IMR-90 (cell line): ENCODE measurements around the gene AUTS2. TPM values are rescaled to one million over a fixed set of nuclear protein-coding genes. Genes with fewer than 3 reads are reported as not detected.

Source experiments
- ATAC-seq: fragments of 200-7000 bp; cut with Tn5 transposase; 2 replicates; pipeline ENCODE4 v1.9.1; 2020; ENCODE audit warnings: low read depth, mild to moderate bottlenecking, moderate library complexity
- BruUV-seq: library from RNA; stranded (reverse); fragments of 400-500 nt; replicated peaks from 2 replicates; lab custom pipeline; 2021; lab: Mats Ljungman, UMichigan
- CTCF ChIA-PET: fragments of 300-600 bp; formaldehyde crosslinking; extraction: SDS; loops from one replicate; lab custom pipeline; 2021; ENCODE audit warnings: antibody characterized with exemption; lab: Yijun Ruan, JAX
- POLR2A ChIA-PET: fragments of 300-600 bp; sonication (Branson Sonifier 250); formaldehyde crosslinking; loops from one replicate; lab custom pipeline; 2022; ENCODE audit warnings: antibody characterized with exemption; ENCODE audit not compliant: unreplicated experiment; lab: Charles Lee
- DNase-seq: peaks from one replicate; pipeline ENCODE4 v3.0.0; 2013
- H2AFZ ChIP-seq: replicated peaks from 2 replicates; pipeline ENCODE3; 2013; ENCODE audit warnings: low read length, mild to moderate bottlenecking; ENCODE audit not compliant: poor library complexity
- H2AK5ac ChIP-seq: 2 replicates; pipeline ENCODE4 v1.6.1; 2013; ENCODE audit warnings: low read depth, low read length, inconsistent platforms
- H2AK9ac ChIP-seq: replicated peaks from 2 replicates; pipeline ENCODE3; 2013; ENCODE audit warnings: mild to moderate bottlenecking, low read depth, low read length, moderate library complexity; ENCODE audit not compliant: poor library complexity
- H2BK120ac ChIP-seq: 2 replicates; pipeline ENCODE4 v1.6.1; 2013; ENCODE audit warnings: low read depth, low read length, inconsistent platforms
- H2BK15ac ChIP-seq: 3 replicates; pipeline ENCODE4 v1.6.1; 2013; ENCODE audit warnings: low read depth, low read length, inconsistent platforms
- H2BK20ac ChIP-seq: 2 replicates; pipeline ENCODE4 v1.6.1; 2013; ENCODE audit warnings: low read depth, mild to moderate bottlenecking, inconsistent platforms, low read length, moderate library complexity
- H2BK5ac ChIP-seq: 2 replicates; pipeline ENCODE4 v1.6.1; 2013; ENCODE audit warnings: mild to moderate bottlenecking, low read depth, low read length, inconsistent platforms; ENCODE audit not compliant: poor library complexity, severe bottlenecking
- H3K14ac ChIP-seq: replicated peaks from 2 replicates; pipeline ENCODE4 v1.6.1; 2013; ENCODE audit warnings: low read depth, low read length, inconsistent platforms
- H3K18ac ChIP-seq: 2 replicates; pipeline ENCODE4 v1.6.1; 2013; ENCODE audit warnings: low read depth, low read length, control low read depth
- H3K23ac ChIP-seq: 2 replicates; pipeline ENCODE4 v1.6.1; 2013; ENCODE audit warnings: low read depth, low read length, inconsistent platforms
- H3K27ac ChIP-seq: 2 replicates; pipeline ENCODE4 v1.5.1; 2013; ENCODE audit warnings: mild to moderate bottlenecking, control low read depth, low read length; ENCODE audit not compliant: insufficient read depth
- H3K27me3 ChIP-seq: 2 replicates; pipeline ENCODE4 v1.6.1; 2013; ENCODE audit warnings: low read length; ENCODE audit not compliant: control insufficient read depth, insufficient read depth
- H3K36me3 ChIP-seq: 2 replicates; pipeline ENCODE4 v1.6.1; 2013; ENCODE audit warnings: low read length, mixed read lengths; ENCODE audit not compliant: control insufficient read depth, insufficient read depth
- H3K4ac ChIP-seq: 2 replicates; pipeline ENCODE4 v1.6.1; 2013; ENCODE audit warnings: low read depth, low read length, inconsistent platforms
- H3K4me1 ChIP-seq: 2 replicates; pipeline ENCODE4 v1.6.1; 2013; ENCODE audit warnings: low read length, mixed read lengths; ENCODE audit not compliant: control insufficient read depth, insufficient read depth
- H3K4me2 ChIP-seq: 2 replicates; pipeline ENCODE4 v1.6.1; 2013; ENCODE audit warnings: low read depth, mild to moderate bottlenecking, control low read depth, low read length, moderate library complexity
- H3K4me3 ChIP-seq: 2 replicates; pipeline ENCODE4 v1.5.1; 2013; ENCODE audit warnings: low read depth, mild to moderate bottlenecking, control low read depth, low read length, moderate library complexity; ENCODE audit not compliant: insufficient read depth
- H3K56ac ChIP-seq: 2 replicates; pipeline ENCODE4 v1.6.1; 2013; ENCODE audit warnings: low read length, inconsistent platforms; ENCODE audit not compliant: insufficient read depth; ENCODE audit errors: extremely low read depth
- H3K79me1 ChIP-seq, 2 experiments: 2 replicates each; pipeline ENCODE4 v1.6.1; 2013; ENCODE audit warnings: low read length in 2 of 2, inconsistent platforms in 1 of 2, low read depth in 1 of 2
- H3K9ac ChIP-seq: 2 replicates; pipeline ENCODE4 v1.6.1; 2013; ENCODE audit warnings: low read depth, low read length, control low read depth
- H3K9me1 ChIP-seq: 2 replicates; pipeline ENCODE4 v1.6.1; 2013; ENCODE audit warnings: low read length, inconsistent platforms; ENCODE audit not compliant: insufficient read depth
- H3K9me3 ChIP-seq: 2 replicates; pipeline ENCODE4 v1.6.1; 2013; ENCODE audit warnings: low read length; ENCODE audit not compliant: control insufficient read depth, insufficient read depth
- H4K20me1 ChIP-seq: 2 replicates; pipeline ENCODE4 v1.6.1; 2013; ENCODE audit warnings: low read length, inconsistent platforms; ENCODE audit not compliant: insufficient read depth
- H4K5ac ChIP-seq: 2 replicates; pipeline ENCODE4 v1.6.1; 2013; ENCODE audit warnings: mild to moderate bottlenecking, low read depth, low read length, control low read depth
- H4K8ac ChIP-seq, 2 experiments: 2 replicates each; pipeline ENCODE4 v1.6.1; 2013; ENCODE audit warnings: low read depth in 2 of 2, low read length in 2 of 2, control low read depth in 1 of 2, inconsistent platforms in 1 of 2
- H4K91ac ChIP-seq: 2 replicates; pipeline ENCODE4 v1.6.1; 2013; ENCODE audit warnings: low read depth, low read length, inconsistent platforms; ENCODE audit not compliant: insufficient read depth
- BHLHE40 ChIP-seq: fragments of 150-350 bp; IDR thresholded peaks from 2 replicates; pipeline ENCODE4 v1.6.1; 2016; ENCODE audit warnings: mild to moderate bottlenecking, low read depth, low read length
- CEBPB ChIP-seq: IDR thresholded peaks from 2 replicates; pipeline ENCODE4 v1.6.1; 2012; ENCODE audit warnings: low read depth, low read length, improper control_type of control experiment
- CHD1 ChIP-seq: IDR thresholded peaks from 2 replicates; pipeline ENCODE4 v1.6.1; 2012; ENCODE audit warnings: low read depth, low read length, improper control_type of control experiment
- FOS ChIP-seq: fragments of 150-350 bp; IDR thresholded peaks from 2 replicates; pipeline ENCODE4 v1.6.1; 2016; ENCODE audit warnings: low read depth, low read length
- MAZ ChIP-seq: IDR thresholded peaks from 2 replicates; pipeline ENCODE4 v1.6.1; 2012; ENCODE audit warnings: low read depth, mild to moderate bottlenecking, low read length, improper control_type of control experiment, moderate library complexity, borderline replicate concordance
- MXI1 ChIP-seq: IDR thresholded peaks from 2 replicates; pipeline ENCODE4 v1.6.1; 2012; ENCODE audit warnings: low read depth, mild to moderate bottlenecking, low read length, moderate library complexity, borderline replicate concordance
- NFE2L2 ChIP-seq: fragments of 150-350 bp; IDR thresholded peaks from 2 replicates; pipeline ENCODE4 v1.6.1; 2016; ENCODE audit warnings: low read depth, mild to moderate bottlenecking, low read length
- POLR2A ChIP-seq: IDR thresholded peaks from 2 replicates; pipeline ENCODE4 v1.6.1; 2012; ENCODE audit warnings: mild to moderate bottlenecking, low read depth, low read length
- RAD21 ChIP-seq: IDR thresholded peaks from 2 replicates; pipeline ENCODE4 v1.6.1; 2012; ENCODE audit warnings: low read length, improper control_type of control experiment
- RCOR1 ChIP-seq: IDR thresholded peaks from 2 replicates; pipeline ENCODE4 v1.6.1; 2012; ENCODE audit warnings: mild to moderate bottlenecking, low read length, improper control_type of control experiment; ENCODE audit not compliant: insufficient replicate concordance
- RFX5 ChIP-seq: IDR thresholded peaks from 2 replicates; pipeline ENCODE4 v1.8.0; 2012; ENCODE audit warnings: low read depth, mild to moderate bottlenecking, low read length, moderate library complexity
- WGBS, 2 experiments: methylation state at CpG; one replicate each; pipeline versions ENCODE4 v1.1.5 to v1.1.7; 2013; ENCODE audit warnings: missing lambda C conversion rate in 2 of 2; ENCODE audit not compliant: insufficient read length in 1 of 2; ENCODE audit errors: extremely low coverage in 2 of 2; 5-methylcytosine and 5-hydroxymethylcytosine counted together
- dilution Hi-C: fragments of 300-500 bp; cut with HindIII; formaldehyde crosslinking; loops from one replicate; pipeline ENCODE4 v1.14.3; 2018; ENCODE audit warnings: low sequenced_read_pairs; ENCODE audit not compliant: unreplicated experiment
- in situ Hi-C: fragments of 300-500 bp; cut with MboI; formaldehyde crosslinking; loops from 3 replicates; pipeline ENCODE4 v1.14.3; 2019; ENCODE audit warnings: low sequenced_read_pairs, inconsistent platforms, mixed read lengths
- intact Hi-C: fragments of 100-400 bp; cut with micrococcal nuclease; formaldehyde crosslinking; loops from 2 replicates; pipeline ENCODE4 v1.10.0; 2022
- polyA plus RNA-seq, 3 experiments: library from polyadenylated mRNA; depleted of rRNA; stranded (reverse); fragments of >200 nt; gene quantifications; 2 replicates each; pipeline ENCODE4 v1.2.3, GENCODE V29; 2012; ENCODE audit warnings: low replicate concordance in 1 of 3
- total RNA-seq: library from RNA; depleted of rRNA; stranded (reverse); fragments of >200 nt; gene quantifications from 2 replicates; pipeline ENCODE4 v1.2.3, GENCODE V29; 2012
- TF ChIP-seq, protein P1 (sequence below): fragments of 150-350 bp; IDR thresholded peaks from 2 replicates; pipeline ENCODE4 v1.6.1; 2017; ENCODE audit warnings: mild to moderate bottlenecking, antibody characterized with exemption, low read length, low read depth
- TF ChIP-seq, protein P2 (sequence below): fragments of 150-350 bp; IDR thresholded peaks from 2 replicates; pipeline ENCODE4 v1.6.1; 2016; ENCODE audit warnings: low read depth, mild to moderate bottlenecking, low read length, moderate library complexity, borderline replicate concordance

Gene AUTS2
- total and polyA plus RNA-seq, 2 of the 4 experiments (the other 2 are of a cell fraction) = 0.90 to 3.0 TPM

DNA sequence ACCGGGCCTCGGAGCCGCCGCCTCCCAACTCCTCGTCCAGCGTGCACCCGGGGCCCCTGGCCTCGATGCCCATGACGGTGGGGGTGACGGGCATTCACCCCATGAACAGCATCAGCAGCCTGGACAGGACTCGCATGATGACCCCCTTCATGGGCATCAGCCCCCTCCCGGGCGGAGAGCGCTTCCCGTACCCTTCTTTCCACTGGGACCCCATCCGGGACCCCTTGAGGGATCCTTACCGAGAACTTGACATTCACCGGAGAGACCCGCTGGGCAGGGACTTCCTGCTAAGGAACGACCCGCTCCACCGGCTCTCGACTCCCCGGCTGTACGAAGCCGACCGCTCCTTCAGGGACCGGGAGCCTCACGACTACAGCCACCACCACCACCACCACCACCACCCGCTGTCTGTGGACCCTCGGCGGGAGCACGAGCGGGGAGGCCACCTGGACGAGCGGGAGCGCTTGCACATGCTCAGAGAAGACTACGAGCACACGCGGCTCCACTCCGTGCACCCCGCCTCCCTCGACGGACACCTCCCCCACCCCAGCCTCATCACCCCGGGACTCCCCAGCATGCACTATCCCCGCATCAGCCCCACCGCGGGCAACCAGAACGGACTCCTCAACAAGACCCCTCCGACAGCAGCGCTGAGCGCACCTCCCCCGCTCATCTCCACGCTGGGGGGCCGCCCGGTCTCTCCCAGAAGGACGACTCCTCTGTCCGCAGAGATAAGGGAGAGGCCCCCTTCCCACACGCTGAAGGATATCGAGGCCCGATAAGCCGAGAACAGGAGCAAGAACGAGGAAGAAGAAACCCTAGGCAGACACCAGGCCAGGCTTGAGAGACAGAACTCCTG lies 1192.2 kb downstream of the AUTS2 start (continued):
- TF ChIP-seq FOS = no peak

DNA sequence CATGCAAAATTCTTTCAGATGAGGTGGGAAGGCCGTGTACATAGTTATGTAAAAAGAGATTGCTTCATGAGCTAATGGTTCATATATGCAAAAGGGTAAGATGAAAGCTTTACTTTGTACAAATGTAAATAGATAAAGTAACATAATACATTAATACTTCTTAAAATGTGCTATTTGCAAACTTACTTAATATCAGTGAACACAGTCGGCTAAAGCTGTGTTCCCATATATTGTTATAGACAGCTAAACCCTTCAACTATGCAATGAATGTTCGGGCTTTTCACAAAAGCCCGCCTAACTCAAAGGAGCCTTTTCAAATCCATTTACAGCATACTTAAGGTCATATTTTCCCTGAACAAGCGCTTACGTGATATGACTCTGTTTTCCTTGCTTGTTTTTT lies 1193.1 kb downstream of the AUTS2 start:
- POLR2A ChIA-PET = no interaction called here
- Histone ChIP-seq H3K14ac (no peak overlapping the region), H3K4me3 (no peak overlapping the region), H3K4me2 (no peak overlapping the region), H3K18ac (no peak overlapping the region), H3K4ac (no peak overlapping the region), H3K23ac (no peak overlapping the region), H2BK15ac (no peak overlapping the region), H2BK120ac (no peak overlapping the region), H3K9me1 (no peaks in the 10 kb centered on the region), H3K9me3 (no peaks in the 10 kb centered on the region), H4K20me1 (no peaks in the 10 kb centered on the region), H3K36me3 (peaks cover 16% of the 10 kb centered on the region), H3K79me1 (no peaks in the 10 kb centered on the region), H3K27ac (no peak overlapping the region), H2BK5ac (no peak overlapping the region), H3K27me3 (no peaks in the 10 kb centered on the region), H4K8ac (no peak overlapping the region), H3K9ac (no peak overlapping the region), H2AFZ (no peak overlapping the region), H2AK9ac (no peak overlapping the region), H3K4me1 (no peaks in the 10 kb centered on the region), H4K91ac (no peak overlapping the region), H2AK5ac (no peak overlapping the region), H4K5ac (no peak overlapping the region), H3K56ac (no peak overlapping the region), H2BK20ac (no peak overlapping the region)
- 94% methylated on average over 2 of the region's 6 CpGs; no CpG with 5 or more reads in 1 of the 2 experiments for WGBS, 2 experiments
- in situ Hi-C loops (no loop called here), intact Hi-C loops (no loop called here), dilution Hi-C loops (no loop called here)
- CTCF ChIA-PET = no interaction called here
- ATAC-seq (no peak), DNase-seq (no peak)
- BruUV-seq = no TSS peak
- no peak for TF ChIP-seq FOS
- TF ChIP-seq RAD21 = no peak
- TF ChIP-seq RCOR1 = no peak
- no peak for TF ChIP-seq CHD1
- no peak for TF ChIP-seq MAZ
- no peak for TF ChIP-seq NFE2L2
- TF ChIP-seq, protein P1, sequence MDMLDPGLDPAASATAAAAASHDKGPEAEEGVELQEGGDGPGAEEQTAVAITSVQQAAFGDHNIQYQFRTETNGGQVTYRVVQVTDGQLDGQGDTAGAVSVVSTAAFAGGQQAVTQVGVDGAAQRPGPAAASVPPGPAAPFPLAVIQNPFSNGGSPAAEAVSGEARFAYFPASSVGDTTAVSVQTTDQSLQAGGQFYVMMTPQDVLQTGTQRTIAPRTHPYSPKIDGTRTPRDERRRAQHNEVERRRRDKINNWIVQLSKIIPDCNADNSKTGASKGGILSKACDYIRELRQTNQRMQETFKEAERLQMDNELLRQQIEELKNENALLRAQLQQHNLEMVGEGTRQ = no peak
- no peak for TF ChIP-seq CEBPB
- no peak for TF ChIP-seq POLR2A
- no peak for TF ChIP-seq BHLHE40
- no peak for TF ChIP-seq RFX5
- TF ChIP-seq MXI1 = no peak
- TF ChIP-seq, protein P2, sequence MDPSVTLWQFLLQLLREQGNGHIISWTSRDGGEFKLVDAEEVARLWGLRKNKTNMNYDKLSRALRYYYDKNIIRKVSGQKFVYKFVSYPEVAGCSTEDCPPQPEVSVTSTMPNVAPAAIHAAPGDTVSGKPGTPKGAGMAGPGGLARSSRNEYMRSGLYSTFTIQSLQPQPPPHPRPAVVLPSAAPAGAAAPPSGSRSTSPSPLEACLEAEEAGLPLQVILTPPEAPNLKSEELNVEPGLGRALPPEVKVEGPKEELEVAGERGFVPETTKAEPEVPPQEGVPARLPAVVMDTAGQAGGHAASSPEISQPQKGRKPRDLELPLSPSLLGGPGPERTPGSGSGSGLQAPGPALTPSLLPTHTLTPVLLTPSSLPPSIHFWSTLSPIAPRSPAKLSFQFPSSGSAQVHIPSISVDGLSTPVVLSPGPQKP = no peak
